Measurements from ENCODE around the gene VGLL4.
"Not testable (repeated sequence)": the region's sequence is repeated elsewhere in the genome, so short reads cannot be mapped to it uniquely, and the experiment has no call there.

The VGLL4 gene

GRCh38 chr3:11530153-11530721, 113.5 kb downstream of the VGLL4 start:
- DNase-seq (ENCODE audit: low spot score): no peak

- DNase-seq (ENCODE audit: low spot score): no peak
Observed at GRCh38 chr3:11529281-11529680, 114.4 kb downstream of the VGLL4 start.

GRCh38 chr3:11526121-11526520, 117.6 kb downstream of the VGLL4 start:
- DNase-seq (ENCODE audit: low spot score): not testable (repeated sequence)

GRCh38 chr3:11523572-11524101, 120.1 kb downstream of the VGLL4 start:
- no peak for DNase-seq (ENCODE audit: low spot score)

- no peak for DNase-seq (ENCODE audit: low spot score)
Observed at GRCh38 chr3:11522953-11523571, 120.7 kb downstream of the VGLL4 start.

- DNase-seq (ENCODE audit: low spot score): no peak
Observed at GRCh38 chr3:11522398-11522715, 121.4 kb downstream of the VGLL4 start.

GRCh38 chr3:11521167-11521566, 122.5 kb downstream of the VGLL4 start:
- DNase-seq (ENCODE audit: low spot score): no peak

GRCh38 chr3:11517601-11518000, 126.1 kb downstream of the VGLL4 start:
- DNase-seq (ENCODE audit: low spot score): no peak

- no peak for DNase-seq (ENCODE audit: low spot score)
Observed at GRCh38 chr3:11514191-11514821, 129.4 kb downstream of the VGLL4 start.

- no peak for DNase-seq (ENCODE audit: low spot score)
Observed at GRCh38 chr3:11513817-11514135, 129.9 kb downstream of the VGLL4 start.

GRCh38 chr3:11513125-11513816, 130.4 kb downstream of the VGLL4 start:
- DNase-seq (ENCODE audit: low spot score): not testable (repeated sequence)

GRCh38 chr3:11511606-11512005, 132.1 kb downstream of the VGLL4 start:
- DNase-seq (ENCODE audit: low spot score): not testable (repeated sequence)

GRCh38 chr3:11510356-11510755, 133.4 kb downstream of the VGLL4 start:
- no peak for DNase-seq (ENCODE audit: low spot score)

- DNase-seq (ENCODE audit: low spot score): no peak
Observed at GRCh38 chr3:11510001-11510340, 133.7 kb downstream of the VGLL4 start.

GRCh38 chr3:11509173-11510000, 134.3 kb downstream of the VGLL4 start:
- no peak for DNase-seq (ENCODE audit: low spot score)

GRCh38 chr3:11508346-11509172, 135.2 kb downstream of the VGLL4 start:
- no peak for DNase-seq (ENCODE audit: low spot score)

GRCh38 chr3:11507719-11508118, 136.0 kb downstream of the VGLL4 start:
- no peak for DNase-seq (ENCODE audit: low spot score)

Data from left forelimb (tissue), 1 donor.